ENCODE results near the gene PIMREG. TPM values are rescaled to one million over a fixed set of nuclear protein-coding genes. Genes with fewer than 3 reads are reported as not detected.

Gene PIMREG
- total RNA-seq, result 8.5 TPM

GRCh38 chr17:6443692-6444570 lies at the start of gene PIMREG:
Gene PIMREG (plus strand): TSS chr17:6444455. CDS start chr17:6445111, 656 bp downstream.

GRCh38 chr17:6435051-6435450 lies 9.2 kb upstream of the PIMREG start, which contains the start of gene AIPL1:
Gene AIPL1 (minus strand): TSS chr17:6435121. CDS start chr17:6435104, 17 bp downstream.

Other genes starting within 250 kb of the PIMREG start
- gene AIPL1, start 9.3 kb upstream of the PIMREG start, total RNA-seq, result not detected
- gene PITPNM3, start 112.1 kb downstream of the PIMREG start, total RNA-seq, result 13.8 TPM
- gene KIAA0753, start 196.3 kb downstream of the PIMREG start, total RNA-seq, result 62.6 TPM
- gene TXNDC17, start 196.6 kb downstream of the PIMREG start, total RNA-seq, result 31.0 TPM
- 12.5 TPM for gene MED31, start 207.2 kb downstream of the PIMREG start, total RNA-seq
- gene C17orf100, start 207.3 kb downstream of the PIMREG start, total RNA-seq, result 5.3 TPM

All from parietal lobe (tissue), 1 donor.